GM21528 (cell line): Measurements from ENCODE around the gene CNBD2.
"Not testable (repeated sequence)": the region's sequence is repeated elsewhere in the genome, so short reads cannot be mapped to it uniquely, and the experiment has no call there.

Experiments
- ATAC-seq: cut with Tn5 transposase; IDR thresholded peaks from one replicate; pipeline ENCODE4 v1.9.1; 2021; ENCODE audit warnings: mild to moderate bottlenecking, moderate library complexity; ENCODE audit not compliant: unreplicated experiment, low FRiP score

Gene CNBD2

GRCh38 chr20:35967979-35968640 is at the start of gene CNBD2:
CNBD2 (plus strand) TSS chr20:35968590; CDS start chr20:35968763, 173 bp downstream.
- ATAC-seq: no peak

GRCh38 chr20:35920523-35920922 is 47.9 kb upstream of the CNBD2 start:
- no peak for ATAC-seq

DNA sequence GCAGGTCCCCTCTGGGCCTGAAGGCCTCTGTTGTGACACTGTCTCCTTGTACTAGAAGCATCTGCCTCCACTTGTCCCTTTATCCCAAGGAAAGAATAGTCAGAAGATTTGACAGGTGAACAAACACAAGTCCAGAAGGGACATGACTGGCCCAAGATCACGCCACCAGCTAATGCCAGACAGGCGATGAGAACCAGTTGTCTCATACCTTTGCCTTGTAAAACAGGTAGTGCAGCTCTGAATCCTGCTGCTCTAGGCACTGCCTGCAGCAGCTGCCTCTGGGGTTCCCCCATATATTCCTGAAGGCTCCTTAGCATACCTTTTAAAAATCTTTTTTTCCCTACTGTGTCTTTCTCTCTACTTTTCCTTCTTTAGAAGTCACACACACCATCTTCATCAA is 39.1 kb upstream of the CNBD2 start:
- ATAC-seq: no peak

DNA sequence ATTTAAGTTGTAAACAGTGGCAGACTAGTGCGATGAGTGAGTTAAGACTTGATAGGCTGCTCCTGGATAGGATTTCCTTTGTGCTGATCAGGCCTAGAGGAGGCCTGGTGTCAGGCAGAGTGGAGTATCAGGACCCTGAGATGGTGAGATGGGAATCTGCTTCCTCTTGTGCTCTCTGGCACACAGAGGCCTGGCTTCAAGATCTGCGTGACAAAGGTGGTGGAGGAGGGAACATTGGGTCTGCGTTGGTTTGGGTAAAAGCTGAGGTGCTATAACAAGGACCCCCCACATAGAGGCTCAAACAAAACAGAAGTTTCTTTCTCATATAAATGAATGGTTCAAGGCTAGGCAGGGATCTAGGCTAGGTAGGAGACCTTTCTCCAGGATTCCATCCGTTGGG is 34.3 kb upstream of the CNBD2 start:
- ATAC-seq: no peak

- no peak for ATAC-seq
Measured at GRCh38 chr20:35939264-35939663, 29.1 kb upstream of the CNBD2 start.

GRCh38 chr20:35941620-35942019 is 26.8 kb upstream of the CNBD2 start:
- no peak for ATAC-seq

GRCh38 chr20:35942243-35942642 is 26.1 kb upstream of the CNBD2 start:
- ATAC-seq: no peak

- no peak for ATAC-seq
Measured at GRCh38 chr20:35947489-35947888, 20.9 kb upstream of the CNBD2 start.

- no peak for ATAC-seq
Measured at GRCh38 chr20:35947907-35948306, 20.5 kb upstream of the CNBD2 start.

- ATAC-seq: no peak
Measured at GRCh38 chr20:35950093-35950492, 18.3 kb upstream of the CNBD2 start.

GRCh38 chr20:35952080-35952479 is 16.3 kb upstream of the CNBD2 start:
- ATAC-seq: not testable (repeated sequence)

GRCh38 chr20:35952480-35953386 is 15.7 kb upstream of the CNBD2 start:
- no peak for ATAC-seq

DNA sequence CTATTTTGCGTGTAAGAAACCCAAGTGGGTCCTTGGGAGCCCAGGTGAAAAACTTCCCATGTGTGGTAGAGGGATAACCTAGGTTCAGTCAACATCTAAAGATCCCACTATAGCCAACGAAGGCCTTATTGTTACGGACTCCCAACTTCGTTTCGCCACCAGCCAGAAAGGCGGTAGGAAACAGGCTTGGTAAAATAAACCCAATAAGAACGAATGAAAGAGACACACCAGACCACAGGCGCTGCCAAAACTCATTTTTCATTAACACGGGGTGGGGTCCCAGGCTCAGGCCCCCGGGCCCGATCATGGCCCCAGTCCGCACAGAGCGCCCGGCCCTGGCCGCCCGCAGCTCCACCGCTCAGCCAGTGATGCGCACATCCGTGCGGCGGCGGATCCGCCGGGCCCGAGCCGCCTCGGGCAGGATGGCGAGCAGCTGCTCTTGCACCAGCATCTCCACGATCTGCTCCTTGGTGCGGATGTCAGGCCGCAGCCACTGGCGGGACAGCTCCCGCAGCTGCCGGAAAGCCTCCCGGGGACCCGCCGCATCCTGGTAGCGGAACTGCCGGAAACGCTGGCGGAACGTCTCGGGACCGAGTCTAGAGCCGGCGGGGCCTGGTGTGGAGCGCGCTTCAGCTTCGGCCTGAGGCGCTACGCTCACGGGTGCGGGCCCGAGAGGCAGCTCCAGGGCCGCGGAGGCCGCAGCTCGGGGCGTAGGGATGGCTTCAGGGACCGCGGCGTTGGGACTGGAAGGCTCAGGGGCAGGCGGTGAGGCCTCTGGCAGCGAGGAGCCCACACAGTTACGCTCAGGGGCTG is 14.8 kb upstream of the CNBD2 start:
- ATAC-seq: peak; percentile 40

GRCh38 chr20:35954200-35954906 is 14.0 kb upstream of the CNBD2 start, which contains the start of gene SCAND1:
SCAND1 (minus strand) TSS chr20:35954502; CDS start chr20:35954284, 218 bp downstream.
- ATAC-seq: peak; percentile 88

GRCh38 chr20:35954907-35955251 is 13.5 kb upstream of the CNBD2 start:
- no peak for ATAC-seq

DNA sequence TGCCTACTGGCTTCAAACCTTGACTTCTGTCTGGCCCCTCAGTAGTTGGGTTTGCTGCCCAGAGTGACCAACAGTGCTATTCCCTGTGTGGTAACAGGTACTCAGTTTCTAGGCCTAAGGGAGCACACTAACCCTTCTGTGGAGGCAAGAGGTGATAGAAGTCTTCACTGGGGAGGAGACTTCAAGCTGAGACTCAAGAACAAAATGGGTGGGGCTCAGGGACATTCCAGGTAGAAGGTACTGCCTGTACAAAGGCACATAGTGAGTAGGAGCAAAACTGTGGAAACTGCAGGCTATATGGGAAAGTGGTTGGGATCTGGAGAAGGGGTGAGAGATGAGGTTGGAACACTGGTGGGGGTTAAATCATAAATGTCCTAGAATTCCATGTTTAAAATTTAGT is 11.8 kb upstream of the CNBD2 start:
- no peak for ATAC-seq

DNA sequence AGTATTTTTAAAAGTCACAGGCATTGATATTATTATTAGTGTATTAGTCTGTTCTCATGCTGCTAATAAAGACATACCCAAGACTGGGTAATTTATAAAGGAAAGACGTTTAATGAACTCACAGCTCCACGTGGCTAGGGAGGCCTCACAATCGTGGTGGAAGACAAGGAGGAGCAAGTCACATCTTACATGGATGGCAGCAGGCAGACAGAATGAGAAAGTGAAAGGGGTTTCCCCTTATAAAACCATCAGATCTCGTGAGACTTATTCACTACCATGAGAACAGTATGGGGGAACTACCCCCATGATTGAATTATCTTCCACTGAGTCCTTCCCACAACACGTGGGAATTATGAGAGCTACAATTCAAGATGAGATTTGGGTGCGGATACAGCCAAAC is 9.1 kb upstream of the CNBD2 start:
- not testable (repeated sequence) for ATAC-seq

DNA sequence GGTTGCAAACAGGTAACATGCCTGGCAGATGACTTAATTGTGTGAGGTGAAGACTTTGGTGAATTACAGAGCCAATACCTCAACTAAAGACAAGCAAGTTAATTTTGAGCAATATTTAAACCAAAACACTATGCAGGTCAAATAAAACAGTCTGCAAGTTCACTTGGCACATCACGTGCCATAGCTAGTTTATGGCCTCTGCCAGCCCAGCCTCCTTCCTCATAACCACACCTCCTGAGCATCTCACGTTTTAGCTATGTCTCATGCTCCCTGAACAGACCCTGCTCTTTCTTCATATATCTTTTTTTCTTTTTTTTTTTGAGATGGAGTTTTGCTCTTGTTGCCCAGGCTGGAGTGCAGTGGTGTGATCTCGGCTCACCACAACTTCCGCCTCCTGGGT is 4.5 kb upstream of the CNBD2 start:
- no peak for ATAC-seq

GRCh38 chr20:35968930-35969329 is 540 bp downstream of the CNBD2 start:
- ATAC-seq: no peak

DNA sequence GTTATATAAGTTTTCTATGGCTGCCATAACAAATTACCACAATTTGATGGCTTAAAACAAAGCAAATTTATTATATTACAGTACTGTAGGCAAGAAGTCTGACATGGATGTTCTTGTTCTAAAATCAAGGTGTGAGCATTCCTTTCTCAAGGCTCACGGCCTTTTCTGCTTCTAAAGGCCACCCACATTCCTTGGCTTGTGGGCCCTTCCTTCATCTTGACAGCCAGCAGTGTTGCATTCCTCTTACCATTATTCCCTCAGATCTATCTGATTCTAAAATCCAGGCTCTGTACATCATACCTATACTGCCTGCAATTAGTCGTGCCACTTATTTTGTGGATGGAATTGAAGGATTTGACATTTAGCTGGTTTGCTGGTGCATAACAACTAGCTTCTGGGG is 3.6 kb downstream of the CNBD2 start:
- ATAC-seq: no peak
